Measurements from ENCODE around the gene TNRC18.
"Not testable (repeated sequence)": the region's sequence is repeated elsewhere in the genome, so short reads cannot be mapped to it uniquely, and the experiment has no call there.

The TNRC18 gene

DNA sequence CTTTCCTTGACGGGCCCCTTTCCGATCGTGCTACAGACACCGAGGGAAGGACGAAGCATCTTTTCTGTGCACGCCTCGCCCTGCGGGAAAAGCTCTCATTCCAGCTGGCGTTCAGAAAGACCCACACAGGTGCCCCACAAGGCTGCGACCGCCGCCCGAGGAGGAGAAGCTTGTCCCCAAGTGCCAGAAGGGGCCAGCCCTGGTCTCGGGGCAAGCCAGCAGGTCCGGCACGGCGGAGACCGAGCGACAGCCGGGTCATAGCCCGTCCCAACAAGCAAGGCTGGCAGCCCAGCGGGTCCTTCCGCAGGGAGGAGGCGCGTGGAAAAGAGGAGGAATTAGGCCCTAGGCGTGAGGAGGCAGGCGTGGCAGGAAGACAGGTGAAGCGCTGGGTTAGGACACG is 62.7 kb downstream of the TNRC18 start:
- Histone ChIP-seq H3K27me3 (ENCODE audit: insufficient read depth, insufficient read length) (no peaks in the 10 kb centered on the region), H3K9ac (ENCODE audit: insufficient read length, low read depth) (no peak overlapping the region), H3K9me3 (ENCODE audit: insufficient read depth, low read length) (no peaks in the 10 kb centered on the region), H3K4me3 (ENCODE audit: insufficient read length, low read depth) (no peak overlapping the region), H3K36me3 (ENCODE audit: insufficient read depth, insufficient read length, low read length) (peaks cover 44% of the 10 kb centered on the region), H3K4me1 (ENCODE audit: insufficient read depth, insufficient read length) (peaks cover 7% of the 10 kb centered on the region)
- DNase-seq (ENCODE audit: low read depth, low spot score): no peak
- no peak for TF ChIP-seq ZNF274 (IDR thresholded peaks at IDR 0.05; ENCODE audit: low read depth, low read length)
- no peak for TF ChIP-seq SUZ12 (IDR thresholded peaks at IDR 0.05; ENCODE audit: extremely low read depth, insufficient read depth, insufficient read length)
- TF ChIP-seq YY1 (IDR thresholded peaks at IDR 0.05; ENCODE audit: insufficient read depth, insufficient read length): no peak

DNA sequence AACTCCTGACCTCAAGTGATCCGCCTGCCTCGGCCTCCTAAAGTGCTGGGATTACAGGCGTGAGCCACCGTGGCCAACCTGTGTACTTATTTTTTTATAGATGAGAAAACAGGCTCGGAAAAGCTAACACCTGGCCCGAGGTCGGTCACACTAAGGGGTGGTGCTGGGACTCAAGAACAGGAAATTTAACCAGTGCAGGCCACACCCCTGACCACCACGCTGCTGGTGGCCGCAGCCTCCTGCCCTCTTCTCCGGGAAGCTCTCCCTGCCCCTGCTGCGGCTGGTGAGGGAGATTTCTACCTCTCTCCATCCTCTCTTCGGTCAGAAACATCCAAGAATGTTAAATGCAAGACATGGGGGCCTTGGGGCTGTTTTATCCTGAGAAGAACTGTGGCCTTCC is 63.2 kb downstream of the TNRC18 start:
- no peak overlapping the region for H3K9ac ChIP-seq (ENCODE audit: insufficient read length, low read depth)
- no peaks in the 10 kb centered on the region for H3K9me3 ChIP-seq (ENCODE audit: insufficient read depth, low read length)
- H3K4me1 ChIP-seq (ENCODE audit: insufficient read depth, insufficient read length): peaks cover 7% of the 10 kb centered on the region
- H3K27me3 ChIP-seq (ENCODE audit: insufficient read depth, insufficient read length): no peaks in the 10 kb centered on the region
- H3K4me3 ChIP-seq (ENCODE audit: insufficient read length, low read depth): no peak overlapping the region
- no peak for DNase-seq (ENCODE audit: low read depth, low spot score)
- TF ChIP-seq SUZ12 (IDR thresholded peaks at IDR 0.05; ENCODE audit: extremely low read depth, insufficient read depth, insufficient read length) (no peak), ZNF274 (IDR thresholded peaks at IDR 0.05; ENCODE audit: low read depth, low read length) (no peak), YY1 (IDR thresholded peaks at IDR 0.05; ENCODE audit: insufficient read depth, insufficient read length) (no peak)
- H3K36me3 ChIP-seq (ENCODE audit: insufficient read depth, insufficient read length, low read length): peaks cover 44% of the 10 kb centered on the region

DNA sequence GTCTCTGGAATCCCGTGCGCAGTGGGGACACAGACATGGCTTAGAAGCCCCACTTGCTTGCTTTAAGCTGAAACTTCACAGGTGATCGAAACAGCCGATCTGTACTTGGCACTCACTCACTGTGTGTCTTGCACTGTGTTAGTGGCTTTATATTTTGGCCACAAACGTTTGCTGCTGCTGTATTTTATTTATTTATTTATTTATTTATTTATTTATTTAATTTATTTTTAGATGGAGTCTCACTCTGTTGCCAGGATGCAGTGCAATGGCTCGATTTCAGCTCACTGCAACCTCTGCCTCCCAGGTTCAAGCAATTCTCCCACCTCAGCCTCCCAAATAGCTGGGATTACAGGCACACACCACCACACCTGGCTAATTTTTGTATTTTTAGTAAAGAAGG is 63.6 kb downstream of the TNRC18 start:
- H3K9ac ChIP-seq (ENCODE audit: insufficient read length, low read depth); H3K4me3 ChIP-seq (ENCODE audit: insufficient read length, low read depth); DNase-seq (ENCODE audit: low read depth, low spot score); H3K4me1 ChIP-seq (ENCODE audit: insufficient read depth, insufficient read length); H3K27me3 ChIP-seq (ENCODE audit: insufficient read depth, insufficient read length); H3K9me3 ChIP-seq (ENCODE audit: insufficient read depth, low read length): not testable (repeated sequence)
- H3K36me3 ChIP-seq (ENCODE audit: insufficient read depth, insufficient read length, low read length): peaks cover 44% of the 10 kb centered on the region

DNA sequence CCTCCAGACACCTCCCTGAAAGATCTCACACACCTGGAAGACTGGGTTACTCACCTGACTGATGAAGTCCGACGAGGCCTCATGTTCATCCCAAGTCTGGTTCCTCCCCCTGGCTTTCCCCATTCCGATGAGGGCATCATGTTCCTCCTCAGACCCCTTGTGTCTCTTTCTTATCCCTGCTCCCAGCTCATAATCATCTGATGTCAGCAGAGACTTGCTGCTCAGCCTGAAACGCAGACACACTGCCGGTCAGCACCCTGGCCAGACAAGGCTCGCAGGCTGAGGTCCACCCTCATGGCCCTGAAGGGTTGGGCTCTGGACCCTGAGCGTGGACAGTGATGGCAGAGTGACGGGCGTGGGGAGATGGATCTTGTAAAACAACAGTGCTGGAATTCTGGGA is 64.3 kb downstream of the TNRC18 start:
- H3K9ac ChIP-seq (ENCODE audit: insufficient read length, low read depth): no peak overlapping the region
- DNase-seq (ENCODE audit: low read depth, low spot score): no peak
- no peak for TF ChIP-seq SUZ12 (IDR thresholded peaks at IDR 0.05; ENCODE audit: extremely low read depth, insufficient read depth, insufficient read length)
- no peak for TF ChIP-seq YY1 (IDR thresholded peaks at IDR 0.05; ENCODE audit: insufficient read depth, insufficient read length)
- no peak for TF ChIP-seq ZNF274 (IDR thresholded peaks at IDR 0.05; ENCODE audit: low read depth, low read length)
- no peak overlapping the region for H3K4me3 ChIP-seq (ENCODE audit: insufficient read length, low read depth)
- H3K9me3 ChIP-seq (ENCODE audit: insufficient read depth, low read length): no peaks in the 10 kb centered on the region
- peaks cover 44% of the 10 kb centered on the region for H3K36me3 ChIP-seq (ENCODE audit: insufficient read depth, insufficient read length, low read length)
- peaks cover 10% of the 10 kb centered on the region for H3K4me1 ChIP-seq (ENCODE audit: insufficient read depth, insufficient read length)
- H3K27me3 ChIP-seq (ENCODE audit: insufficient read depth, insufficient read length): no peaks in the 10 kb centered on the region

DNA sequence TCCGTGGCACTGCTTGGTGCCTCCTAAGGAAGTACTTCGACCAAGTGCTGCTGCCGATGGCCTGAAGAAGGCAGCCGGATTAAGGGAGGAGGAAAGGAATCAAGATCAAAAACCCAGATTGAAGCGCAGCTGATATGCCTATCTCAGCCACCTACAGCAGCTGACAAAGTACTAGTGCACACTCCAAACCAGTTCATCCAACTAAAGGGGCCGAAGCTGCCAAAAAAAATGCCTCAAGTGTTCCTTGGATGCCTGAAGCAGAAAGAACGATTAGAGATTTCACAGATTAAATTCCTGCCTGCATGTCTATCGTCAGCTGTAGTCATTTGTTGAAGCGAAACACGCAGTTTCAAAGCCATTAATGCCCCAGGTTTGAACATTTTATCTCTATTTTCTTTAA is 65.7 kb downstream of the TNRC18 start:
- Histone ChIP-seq H3K9me3 (ENCODE audit: insufficient read depth, low read length) (no peaks in the 10 kb centered on the region), H3K4me3 (ENCODE audit: insufficient read length, low read depth) (no peak overlapping the region), H3K9ac (ENCODE audit: insufficient read length, low read depth) (no peak overlapping the region), H3K36me3 (ENCODE audit: insufficient read depth, insufficient read length, low read length) (peaks cover 44% of the 10 kb centered on the region), H3K27me3 (ENCODE audit: insufficient read depth, insufficient read length) (no peaks in the 10 kb centered on the region), H3K4me1 (ENCODE audit: insufficient read depth, insufficient read length) (peaks cover 10% of the 10 kb centered on the region)
- no peak for DNase-seq (ENCODE audit: low read depth, low spot score)
- TF ChIP-seq SUZ12 (IDR thresholded peaks at IDR 0.05; ENCODE audit: extremely low read depth, insufficient read depth, insufficient read length) (no peak), ZNF274 (IDR thresholded peaks at IDR 0.05; ENCODE audit: low read depth, low read length) (no peak), YY1 (IDR thresholded peaks at IDR 0.05; ENCODE audit: insufficient read depth, insufficient read length) (no peak)

DNA sequence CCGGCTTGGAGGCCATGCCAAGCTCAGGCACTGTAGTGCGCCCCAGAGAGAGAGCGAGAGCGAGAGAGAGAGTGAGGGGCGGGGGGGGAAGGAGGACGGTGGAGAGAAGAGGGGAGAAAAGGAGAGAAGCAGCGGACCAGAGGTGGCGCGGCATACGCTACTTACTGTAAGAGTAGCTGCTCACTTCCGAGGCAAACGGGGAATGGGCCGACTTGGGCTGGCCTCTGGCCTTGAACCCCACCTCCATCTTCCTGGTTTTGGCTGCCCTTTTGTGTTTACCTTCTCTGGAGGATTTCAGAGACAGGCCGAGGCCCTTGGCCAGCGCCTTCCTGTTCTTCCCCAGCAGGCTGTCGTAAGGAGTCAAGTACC is 66.9 kb downstream of the TNRC18 start:
- DNase-seq (ENCODE audit: low read depth, low spot score): no peak
- Histone ChIP-seq H3K4me1 (ENCODE audit: insufficient read depth, insufficient read length) (peaks cover 10% of the 10 kb centered on the region), H3K4me3 (ENCODE audit: insufficient read length, low read depth) (no peak overlapping the region), H3K9me3 (ENCODE audit: insufficient read depth, low read length) (no peaks in the 10 kb centered on the region), H3K36me3 (ENCODE audit: insufficient read depth, insufficient read length, low read length) (peaks cover 36% of the 10 kb centered on the region), H3K9ac (ENCODE audit: insufficient read length, low read depth) (no peak overlapping the region), H3K27me3 (ENCODE audit: insufficient read depth, insufficient read length) (peaks cover 11% of the 10 kb centered on the region)
- no peak for TF ChIP-seq ZNF274 (IDR thresholded peaks at IDR 0.05; ENCODE audit: low read depth, low read length)
- no peak for TF ChIP-seq YY1 (IDR thresholded peaks at IDR 0.05; ENCODE audit: insufficient read depth, insufficient read length)
- no peak for TF ChIP-seq SUZ12 (IDR thresholded peaks at IDR 0.05; ENCODE audit: extremely low read depth, insufficient read depth, insufficient read length)

DNA sequence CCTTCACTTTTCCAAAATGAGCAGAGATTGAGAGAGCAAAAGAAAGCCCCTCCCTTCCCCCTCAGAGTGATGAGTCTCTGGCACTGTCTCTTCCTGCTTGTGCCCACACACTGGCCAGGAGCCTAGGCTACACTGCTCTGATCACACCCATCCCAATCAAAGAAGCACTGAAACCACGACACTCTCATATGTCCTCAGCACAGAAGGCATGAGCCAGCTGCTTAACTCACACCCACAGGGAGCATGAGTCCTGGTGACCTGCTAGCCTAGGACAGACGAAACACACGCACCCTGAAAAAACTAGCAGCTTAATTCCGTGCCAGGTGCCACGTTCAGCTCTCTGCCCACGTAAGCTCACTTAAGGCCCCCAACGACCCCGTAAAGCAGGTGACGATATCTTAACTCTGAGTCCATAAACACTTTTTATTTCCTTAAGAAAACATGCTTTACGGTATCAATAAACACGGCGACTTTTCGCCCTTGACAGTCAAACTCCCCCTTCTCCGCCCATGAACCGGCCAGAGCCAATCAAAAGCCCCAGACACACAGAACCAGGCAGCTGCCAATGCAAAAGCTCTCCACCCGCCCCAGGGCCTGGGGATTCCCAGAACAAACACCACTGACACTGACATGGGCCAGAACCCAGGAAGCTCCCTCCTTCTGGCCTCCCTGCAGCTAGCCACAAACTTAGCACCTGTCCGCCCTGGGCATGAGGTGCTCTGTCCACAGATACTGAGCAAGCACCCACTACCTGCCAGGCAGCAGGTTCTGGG is 69.0 kb downstream of the TNRC18 start:
- Histone ChIP-seq H3K4me1 (ENCODE audit: insufficient read depth, insufficient read length) (peaks cover 15% of the 10 kb centered on the region), H3K36me3 (ENCODE audit: insufficient read depth, insufficient read length, low read length) (peaks cover 26% of the 10 kb centered on the region), H3K9me3 (ENCODE audit: insufficient read depth, low read length) (no peaks in the 10 kb centered on the region), H3K9ac (ENCODE audit: insufficient read length, low read depth) (no peak overlapping the region), H3K4me3 (ENCODE audit: insufficient read length, low read depth) (no peak overlapping the region), H3K27me3 (ENCODE audit: insufficient read depth, insufficient read length) (peaks cover 13% of the 10 kb centered on the region)
- no peak for DNase-seq (ENCODE audit: low read depth, low spot score)
- TF ChIP-seq YY1 (IDR thresholded peaks at IDR 0.05; ENCODE audit: insufficient read depth, insufficient read length): no peak
- no peak for TF ChIP-seq SUZ12 (IDR thresholded peaks at IDR 0.05; ENCODE audit: extremely low read depth, insufficient read depth, insufficient read length)
- no peak for TF ChIP-seq ZNF274 (IDR thresholded peaks at IDR 0.05; ENCODE audit: low read depth, low read length)

Data from NT2/D1 (cell line).